Amniotic stem cell (primary cell): ENCODE results near the gene PCSK6.

Experiments
- DNase-seq: peaks from one replicate; lab custom pipeline; 2025; lab: John Stamatoyannopoulos, UW

The PCSK6 gene

GRCh38 chr15:101326462-101327146 is 162.9 kb downstream of the PCSK6 start:
- no peak for DNase-seq

- DNase-seq, result no peak
These were observed 163.5 kb downstream of the PCSK6 start for GRCh38 chr15:101326026-101326315.

- DNase-seq, result no peak
These were observed 164.1 kb downstream of the PCSK6 start for GRCh38 chr15:101325263-101326025.

- no peak for DNase-seq
These were observed 164.9 kb downstream of the PCSK6 start for GRCh38 chr15:101324524-101325177.

GRCh38 chr15:101323793-101324523 is 165.5 kb downstream of the PCSK6 start:
- DNase-seq, result no peak

- no peak for DNase-seq
These were observed 166.5 kb downstream of the PCSK6 start for GRCh38 chr15:101322854-101323477.

GRCh38 chr15:101322016-101322695 is 167.4 kb downstream of the PCSK6 start:
- DNase-seq, result no peak

- DNase-seq, result no peak
These were observed 168.9 kb downstream of the PCSK6 start for GRCh38 chr15:101320501-101321052.

GRCh38 chr15:101318839-101319238 is 170.7 kb downstream of the PCSK6 start:
- DNase-seq, result no peak

- DNase-seq, result no peak
These were observed 171.2 kb downstream of the PCSK6 start for GRCh38 chr15:101318147-101318819.

GRCh38 chr15:101317336-101317872 is 172.1 kb downstream of the PCSK6 start:
- DNase-seq, result no peak

- no peak for DNase-seq
These were observed 173.0 kb downstream of the PCSK6 start for GRCh38 chr15:101316529-101316928.

- DNase-seq, result no peak
These were observed 173.8 kb downstream of the PCSK6 start for GRCh38 chr15:101315736-101316135.

GRCh38 chr15:101314336-101315125 is 175.0 kb downstream of the PCSK6 start:
- no peak for DNase-seq

GRCh38 chr15:101313041-101313761 is 176.3 kb downstream of the PCSK6 start:
- no peak for DNase-seq

GRCh38 chr15:101310508-101310907 is 179.0 kb downstream of the PCSK6 start:
- DNase-seq, result no peak

- DNase-seq, result no peak
These were observed 179.4 kb downstream of the PCSK6 start for GRCh38 chr15:101310161-101310480.

GRCh38 chr15:101309436-101310160 is 179.9 kb downstream of the PCSK6 start:
- DNase-seq, result no peak
